HepG2 (cell line): Measurements from ENCODE around the gene QSOX2. TPM values are rescaled to one million over a fixed set of nuclear protein-coding genes. Genes with fewer than 3 reads are reported as not detected.

ENCODE experiments used
- ATAC-seq: fragments of 200-7000 bp; cut with Tn5 transposase; 3 replicates; pipeline ENCODE4 v1.9.1; 2020; ENCODE audit warnings: mild to moderate bottlenecking, moderate library complexity
- BruUV-seq: library from RNA; stranded (reverse); fragments of 400-500 nt; replicated peaks from 2 replicates; lab custom pipeline; 2021; lab: Mats Ljungman, UMichigan
- CTCF ChIA-PET: fragments of 300-600 bp; formaldehyde crosslinking; extraction: SDS; loops from one replicate; lab custom pipeline; 2021; ENCODE audit warnings: low total read pairs, inconsistent platforms, low intra/inter-chr PET ratio; lab: Yijun Ruan, JAX
- POLR2A ChIA-PET: fragments of 350-600 bp; sonication (Branson Sonifier 250); formaldehyde crosslinking; loops from one replicate; lab custom pipeline; 2020; ENCODE audit warnings: antibody characterized with exemption, inconsistent platforms; lab: Yijun Ruan, JAX
- DNase-seq: peaks from one replicate; pipeline ENCODE4 v3.0.0-alpha.2; 2015; ENCODE audit warnings: low spot score
- FAIRE-seq: peaks from 3 replicates; lab custom pipeline; 2011; peaks lifted over from hg19 to GRCh38; lab: Jason Lieb, UNC
- H2AFZ ChIP-seq: one replicate; pipeline ENCODE4 v1.6.1; 2011; ENCODE audit warnings: low read length, inconsistent platforms
- H3K27ac ChIP-seq: fragments of 300-600 bp; 3 replicates; pipeline ENCODE4 v1.8.0; 2011; ENCODE audit warnings: mixed run types, mild to moderate bottlenecking, mixed read lengths, low read length, inconsistent platforms; ENCODE audit not compliant: insufficient read depth; ENCODE audit errors: extremely low read length
- H3K27me3 ChIP-seq, 2 experiments: fragments of 200-600 bp in 1 of 2; 2 replicates in 1 of 2; 3 replicates in 1 of 2; pipeline versions ENCODE4 v1.6.0 to v1.8.0; 2011; ENCODE audit warnings: low read length in 2 of 2, mild to moderate bottlenecking in 2 of 2, moderate library complexity in 2 of 2, inconsistent platforms in 1 of 2; ENCODE audit not compliant: insufficient read depth in 2 of 2, control insufficient read depth in 1 of 2
- H3K36me3 ChIP-seq, 2 experiments: fragments of 200-600 bp in 1 of 2; replicated peaks in 1 of 2; 2 replicates in 1 of 2; 3 replicates in 1 of 2; pipeline versions ENCODE4 v1.5.1 to v1.8.0; 2011; ENCODE audit warnings: low read length in 2 of 2, inconsistent platforms in 1 of 2; ENCODE audit not compliant: insufficient read depth in 2 of 2, control insufficient read depth in 1 of 2
- H3K4me1 ChIP-seq: 2 replicates; pipeline ENCODE4 v1.5.1; 2012; ENCODE audit warnings: low read length, inconsistent platforms; ENCODE audit not compliant: insufficient read depth
- H3K4me2 ChIP-seq: 2 replicates; pipeline ENCODE4 v1.6.0; 2011; ENCODE audit warnings: low read depth, low read length, inconsistent platforms
- H3K4me3 ChIP-seq, 3 experiments: fragments of 200-600 bp in 1 of 3; sonication (generic), shearing (Covaris generic) in 1 of 3; replicated peaks in 1 of 3; 2 replicates each; pipeline ENCODE4 v1.5.1; 2011 to 2016; ENCODE audit warnings: low read length in 3 of 3, inconsistent platforms in 2 of 3, low read depth in 2 of 3, mild to moderate bottlenecking in 2 of 3, control low read depth in 1 of 3, mixed read lengths in 1 of 3; ENCODE audit not compliant: insufficient read depth in 1 of 3
- H3K79me2 ChIP-seq: one replicate; pipeline ENCODE4 v1.6.1; 2011; ENCODE audit warnings: low read length, inconsistent platforms; ENCODE audit not compliant: insufficient read depth
- H3K9ac ChIP-seq: 2 replicates; pipeline ENCODE4 v1.6.0; 2011; ENCODE audit warnings: mild to moderate bottlenecking, low read depth, low read length, inconsistent platforms; ENCODE audit not compliant: insufficient read depth
- H3K9me3 ChIP-seq: 2 replicates; pipeline ENCODE4 v1.5.1; 2012; ENCODE audit warnings: mild to moderate bottlenecking, low read length
- H4K20me1 ChIP-seq: 2 replicates; pipeline ENCODE4 v1.6.0; 2011; ENCODE audit warnings: inconsistent platforms, mild to moderate bottlenecking, low read length, moderate library complexity; ENCODE audit not compliant: insufficient read depth
- DR1 ChIP-seq: sonication (generic); formaldehyde crosslinking; IDR thresholded peaks from 2 replicates; pipeline ENCODE4 v1.8.0; 2021; ENCODE audit warnings: mild to moderate bottlenecking, missing genetic modification reagents, inconsistent platforms
- GABPA ChIP-seq, 2 experiments: IDR thresholded peaks; 2 replicates each; pipeline ENCODE4 v1.6.1; 2011 to 2016; ENCODE audit warnings: low read depth in 2 of 2, low read length in 1 of 2, missing biosample characterization in 1 of 2, missing genetic modification characterization in 1 of 2
- PRDM15 ChIP-seq: sonication (generic); formaldehyde crosslinking; IDR thresholded peaks from 2 replicates; pipeline ENCODE4 v1.4.0; 2020; ENCODE audit warnings: missing genetic modification reagents
- REST ChIP-seq, 2 experiments: IDR thresholded peaks; 2 replicates each; pipeline ENCODE4 v1.6.1; 2011 to 2012; ENCODE audit warnings: low read length in 2 of 2, borderline replicate concordance in 1 of 2, low read depth in 1 of 2, mild to moderate bottlenecking in 1 of 2, moderate library complexity in 1 of 2
- SRSF4 ChIP-seq: fragments of 200-400 bp; formaldehyde crosslinking; IDR thresholded peaks from one replicate; pipeline ENCODE4 v1.6.1; 2018; ENCODE audit warnings: mild to moderate bottlenecking, low read depth, low read length, moderate library complexity; ENCODE audit not compliant: poor library complexity, severe bottlenecking
- ZBTB20 ChIP-seq: sonication (generic); formaldehyde crosslinking; IDR thresholded peaks from 2 replicates; pipeline ENCODE4 v1.8.1; 2023; ENCODE audit warnings: missing genetic modification reagents, low read depth, mild to moderate bottlenecking, borderline replicate concordance
- ZNF609 ChIP-seq: sonication (generic); formaldehyde crosslinking; IDR thresholded peaks from 2 replicates; pipeline ENCODE4 v1.4.0; 2020; ENCODE audit warnings: mild to moderate bottlenecking, missing genetic modification reagents, borderline replicate concordance
- WGBS: methylation state at CpG from one replicate; pipeline ENCODE4 v1.1.6; 2017; ENCODE audit warnings: low lambda C conversion rate; 5-methylcytosine and 5-hydroxymethylcytosine counted together
- in situ Hi-C: cut with HindIII; loops from 2 replicates; pipeline ENCODE4 v1.10.0; 2017; ENCODE audit warnings: low pct_unique_long_range_greater_than_20kb; ENCODE audit not compliant: extremely low pct_ligation_motif_present
- intact Hi-C: fragments of 100-400 bp; cut with micrococcal nuclease; formaldehyde crosslinking; loops from one replicate; pipeline ENCODE4 v1.10.0; 2022; ENCODE audit not compliant: unreplicated experiment
- polyA plus RNA-seq, 8 experiments: library from polyadenylated mRNA; depleted of rRNA in 3 of 8; stranded (reverse) in 7 of 8; unstranded in 1 of 8; fragments of >200 nt; fragmentation: Illumina TruSeq in 4 of 8; extraction: Trizol in 4 of 8; gene quantifications; 2 replicates each; pipeline versions ENCODE4 v1.2.1 to v1.2.3, GENCODE V29; 2011 to 2016; ENCODE audit warnings: low read depth in 4 of 8, missing spikeins in 1 of 8, mixed read lengths in 1 of 8; ENCODE audit not compliant: insufficient read depth in 1 of 8
- total RNA-seq, 5 experiments: library from RNA; depleted of rRNA; stranded (reverse); fragments of >200 nt; fragmentation: Illumina TruSeq; extraction: Trizol; gene quantifications; 2 replicates each; pipeline ENCODE4 v1.2.3, GENCODE V29; 2016; ENCODE audit warnings: low read depth in 1 of 5

QSOX2 gene
- total and polyA plus RNA-seq, 2 of the 13 experiments (the other 11 are each of a cell fraction or from before 2014, with no cell fraction given) = 27.1 to 42.1 TPM

- TF ChIP-seq GABPA (IDR thresholded peaks at IDR 0.05; ENCODE audit: low read depth, low read length) (no peak), GABPA (CRISPR knock-in tag; IDR thresholded peaks at IDR 0.05; ENCODE audit: low read depth) (no peak), REST (IDR thresholded peaks at IDR 0.05; ENCODE audit: borderline replicate concordance in 1 of 2, low read depth in 1 of 2, low read length in 2 of 2) (peak in 1 of 2 experiments; percentile 1; a peak in 1 of 4 replicates), DR1 (CRISPR knock-in tag) (no peak)
Observed at GRCh38 chr9:136205707-136205992, 40.0 kb downstream of the QSOX2 start (continued).

- peak; percentile 58 for ATAC-seq
- H3K4me2 ChIP-seq = no peak within 1 kb of the TSS
- no peak for FAIRE-seq
- peaks cover 7 to 36% of the 10 kb centered on the region in 2 experiments; a peak in 4 of 5 replicates for H3K27me3 ChIP-seq
- CTCF ChIA-PET = no interaction called here
- POLR2A ChIA-PET = no interaction called here
- 26% methylated on average over 14 of the region's 70 CpGs for WGBS
- H3K9ac ChIP-seq = no peak within 1 kb of the TSS
- no peaks in the 10 kb centered on the region for H3K79me2 ChIP-seq
- no peak for DNase-seq
- peaks cover 12% of the 10 kb centered on the region for H3K4me1 ChIP-seq
- intact Hi-C loops (no loop called here), in situ Hi-C loops (no loop called here)
- H3K27ac ChIP-seq = no peak within 1 kb of the TSS
- no peaks in the 10 kb centered on the region for H3K9me3 ChIP-seq
- peaks cover 41% of the 10 kb centered on the region; the same call in 1 of the 2 replicates for H4K20me1 ChIP-seq
- H3K4me3 ChIP-seq = no peak within 1 kb of the TSS
- no TSS peak for BruUV-seq
- peaks cover 6 to 14% of the 10 kb centered on the region in 2 experiments; a peak in 4 of 5 replicates for H3K36me3 ChIP-seq
- H2AFZ ChIP-seq = no peak within 1 kb of the TSS
- TF ChIP-seq PRDM15 (CRISPR knock-in tag) (no peak), ZNF609 (CRISPR knock-in tag) (no peak), SRSF4 (no peak), ZBTB20 (CRISPR knock-in tag) (0 out of 2 replicates have a peak, but pooled peaks have one; percentile 34)
Observed at GRCh38 chr9:136204838-136205706, 40.5 kb downstream of the QSOX2 start, which contains the start of gene LHX3. LHX3 (minus strand) TSS chr9:136205128; CDS start chr9:136205012, 116 bp downstream.
